Measurements from ENCODE around the gene ZNRF4.

Gene ZNRF4

GRCh38 chr19:5454743-5455142, 474 bp upstream of the ZNRF4 start:
- no peak overlapping the region for H3K4me3 ChIP-seq (ENCODE audit: low read depth, low read length)
- DNase-seq (ENCODE audit: low read depth), result no peak
- TF ChIP-seq POLR2A (IDR thresholded peaks at IDR 0.05; ENCODE audit: extremely low read depth, insufficient read length) (no peak), CTCF (IDR thresholded peaks at IDR 0.05; ENCODE audit: low read depth, low read length) (no peak), MAX (IDR thresholded peaks at IDR 0.05; ENCODE audit: low read depth, low read length) (no peak), MYC (IDR thresholded peaks at IDR 0.05; ENCODE audit: low read depth, low read length) (no peak)

- no peak for TF ChIP-seq MAX (IDR thresholded peaks at IDR 0.05; ENCODE audit: low read depth, low read length)
- TF ChIP-seq POLR2A (IDR thresholded peaks at IDR 0.05; ENCODE audit: extremely low read depth, insufficient read length), result no peak
- no peak for TF ChIP-seq CTCF (IDR thresholded peaks at IDR 0.05; ENCODE audit: low read depth, low read length)
- TF ChIP-seq MYC (IDR thresholded peaks at IDR 0.05; ENCODE audit: low read depth, low read length), result no peak
- H3K4me3 ChIP-seq (ENCODE audit: low read depth, low read length), result no peak overlapping the region
- no peak for DNase-seq (ENCODE audit: low read depth)
Measured at GRCh38 chr19:5456130-5456840, 1.1 kb downstream of the ZNRF4 start.

DNA sequence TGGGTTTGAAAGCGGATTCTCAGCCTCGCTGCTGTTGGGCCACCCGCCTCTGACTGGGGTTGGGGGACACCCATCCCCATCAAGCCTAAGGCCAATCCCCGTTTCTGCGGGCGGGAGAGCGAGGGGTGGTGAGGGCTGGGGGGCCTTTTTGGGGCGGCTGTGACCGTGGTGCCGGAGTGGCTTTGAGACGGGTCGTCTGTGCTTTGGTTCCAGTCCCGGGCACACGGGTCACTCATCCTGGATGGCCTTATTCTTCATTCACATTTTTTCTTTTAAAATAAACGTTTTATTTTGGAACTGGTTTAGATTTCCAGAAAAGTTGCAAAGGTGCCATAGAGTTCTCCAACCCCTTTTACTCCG, 1.6 kb downstream of the ZNRF4 start:
- no peak overlapping the region for H3K4me3 ChIP-seq (ENCODE audit: low read depth, low read length)
- DNase-seq (ENCODE audit: low read depth), result no peak
- TF ChIP-seq POLR2A (IDR thresholded peaks at IDR 0.05; ENCODE audit: extremely low read depth, insufficient read length) (no peak), MYC (IDR thresholded peaks at IDR 0.05; ENCODE audit: low read depth, low read length) (no peak), MAX (IDR thresholded peaks at IDR 0.05; ENCODE audit: low read depth, low read length) (no peak)

DNA sequence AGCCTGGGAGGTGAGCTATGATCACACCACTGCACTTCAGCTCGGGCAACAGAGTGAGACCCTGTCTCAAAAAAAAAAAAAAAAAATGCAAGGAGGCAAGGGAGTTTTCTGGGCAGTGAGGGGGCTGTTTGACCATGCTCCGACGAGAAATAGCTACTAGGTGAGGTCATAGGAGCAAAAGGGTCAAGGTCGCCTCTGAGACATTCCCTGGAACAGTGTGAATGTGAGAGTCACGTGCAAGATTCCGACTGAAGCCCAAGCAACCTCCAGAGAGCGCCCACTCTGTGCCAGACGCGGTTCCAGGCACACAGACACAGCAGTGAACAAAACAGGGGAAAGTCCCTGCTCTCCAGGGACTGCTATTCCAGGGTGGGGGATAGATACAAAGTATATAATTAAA, 2.5 kb downstream of the ZNRF4 start:
- no peak overlapping the region for H3K4me3 ChIP-seq (ENCODE audit: low read depth, low read length)
- TF ChIP-seq MAX (IDR thresholded peaks at IDR 0.05; ENCODE audit: low read depth, low read length), result no peak
- no peak for TF ChIP-seq POLR2A (IDR thresholded peaks at IDR 0.05; ENCODE audit: extremely low read depth, insufficient read length)
- no peak for TF ChIP-seq MYC (IDR thresholded peaks at IDR 0.05; ENCODE audit: low read depth, low read length)
- no peak for DNase-seq (ENCODE audit: low read depth)

GRCh38 chr19:5458420-5458819, 3.2 kb downstream of the ZNRF4 start:
- no peak overlapping the region for H3K4me3 ChIP-seq (ENCODE audit: low read depth, low read length)
- no peak for DNase-seq (ENCODE audit: low read depth)
- no peak for TF ChIP-seq CTCF (IDR thresholded peaks at IDR 0.05; ENCODE audit: low read depth, low read length)
- no peak for TF ChIP-seq POLR2A (IDR thresholded peaks at IDR 0.05; ENCODE audit: extremely low read depth, insufficient read length)
- TF ChIP-seq MYC (IDR thresholded peaks at IDR 0.05; ENCODE audit: low read depth, low read length), result no peak
- TF ChIP-seq MAX (IDR thresholded peaks at IDR 0.05; ENCODE audit: low read depth, low read length), result no peak

DNA sequence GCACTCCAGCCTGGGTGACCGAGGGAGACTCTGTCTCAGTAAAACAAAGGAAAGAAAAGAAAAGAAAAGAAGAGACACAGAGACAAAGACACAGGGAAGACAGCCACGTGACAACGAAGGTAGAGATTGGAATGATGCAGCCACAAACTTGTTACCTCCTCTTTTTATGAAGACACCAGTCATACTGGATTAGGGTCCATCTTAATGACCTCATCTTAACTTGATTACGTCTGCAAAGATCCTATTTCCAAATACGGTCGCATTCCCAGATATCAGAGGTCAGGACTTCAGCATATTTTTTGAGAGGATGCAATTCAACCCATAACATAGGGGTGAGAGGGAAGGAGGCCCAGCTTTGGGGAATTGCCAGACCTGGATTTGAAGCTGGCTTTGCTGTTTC, 4.1 kb downstream of the ZNRF4 start:
- no peak for DNase-seq (ENCODE audit: low read depth)
- no peak overlapping the region for H3K4me3 ChIP-seq (ENCODE audit: low read depth, low read length)
- TF ChIP-seq MYC (IDR thresholded peaks at IDR 0.05; ENCODE audit: low read depth, low read length) (no peak), POLR2A (IDR thresholded peaks at IDR 0.05; ENCODE audit: extremely low read depth, insufficient read length) (no peak), MAX (IDR thresholded peaks at IDR 0.05; ENCODE audit: low read depth, low read length) (no peak), CTCF (IDR thresholded peaks at IDR 0.05; ENCODE audit: low read depth, low read length) (no peak)

Measured in NB4 (cell line).